ENCODE results near the gene RPL35A.

DNA sequence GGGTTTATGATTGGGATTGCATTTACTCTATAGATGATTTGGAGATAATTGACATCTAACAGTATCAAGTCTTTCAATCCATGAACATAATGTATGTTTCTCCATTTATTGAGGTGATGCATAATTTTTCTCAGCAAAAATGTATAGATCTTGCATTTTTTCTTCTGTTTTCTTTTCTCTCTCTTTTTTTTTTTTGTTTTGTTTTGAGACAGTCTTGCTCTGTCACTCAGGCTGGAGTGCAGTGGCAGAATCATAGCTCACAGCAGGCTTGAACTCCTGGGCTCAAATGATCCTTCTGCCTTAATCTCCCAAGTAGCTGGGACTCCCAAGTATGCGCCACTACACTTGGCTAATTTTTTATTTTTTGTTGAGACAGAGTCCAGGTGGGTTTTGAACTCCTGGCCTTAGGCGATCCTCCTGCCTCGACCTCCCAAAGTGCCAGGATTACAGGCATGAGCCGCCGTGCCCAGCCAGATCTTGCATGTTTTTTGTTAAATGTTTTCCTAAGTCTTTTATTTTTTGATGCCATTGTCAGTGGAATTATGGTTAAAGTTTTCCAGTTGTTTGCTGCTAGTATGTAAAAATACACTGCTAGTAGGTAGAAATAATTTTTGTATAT lies 13.1 kb downstream of the RPL35A start:
- TF ChIP-seq, protein P1, sequence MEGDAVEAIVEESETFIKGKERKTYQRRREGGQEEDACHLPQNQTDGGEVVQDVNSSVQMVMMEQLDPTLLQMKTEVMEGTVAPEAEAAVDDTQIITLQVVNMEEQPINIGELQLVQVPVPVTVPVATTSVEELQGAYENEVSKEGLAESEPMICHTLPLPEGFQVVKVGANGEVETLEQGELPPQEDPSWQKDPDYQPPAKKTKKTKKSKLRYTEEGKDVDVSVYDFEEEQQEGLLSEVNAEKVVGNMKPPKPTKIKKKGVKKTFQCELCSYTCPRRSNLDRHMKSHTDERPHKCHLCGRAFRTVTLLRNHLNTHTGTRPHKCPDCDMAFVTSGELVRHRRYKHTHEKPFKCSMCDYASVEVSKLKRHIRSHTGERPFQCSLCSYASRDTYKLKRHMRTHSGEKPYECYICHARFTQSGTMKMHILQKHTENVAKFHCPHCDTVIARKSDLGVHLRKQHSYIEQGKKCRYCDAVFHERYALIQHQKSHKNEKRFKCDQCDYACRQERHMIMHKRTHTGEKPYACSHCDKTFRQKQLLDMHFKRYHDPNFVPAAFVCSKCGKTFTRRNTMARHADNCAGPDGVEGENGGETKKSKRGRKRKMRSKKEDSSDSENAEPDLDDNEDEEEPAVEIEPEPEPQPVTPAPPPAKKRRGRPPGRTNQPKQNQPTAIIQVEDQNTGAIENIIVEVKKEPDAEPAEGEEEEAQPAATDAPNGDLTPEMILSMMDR (conservative IDR thresholded peaks at IDR 0.05; ENCODE audit: low read depth, low read length), result no peak
- no peak for TF ChIP-seq EZH2phosphoT487 (IDR thresholded peaks at IDR 0.05; ENCODE audit: borderline replicate concordance, low read length)
